Adipocyte (in vitro differentiated cells): ENCODE measurements around the gene NPHP3.

Source experiments
- DNase-seq: peaks from one replicate; pipeline ENCODE4 v3.0.0-alpha.2; 2015; ENCODE audit warnings: low read depth
- H3K27me3 ChIP-seq: replicated peaks from 2 replicates; pipeline ENCODE4 v1.7.0; 2013; ENCODE audit warnings: mild to moderate bottlenecking, low read length, moderate library complexity; ENCODE audit not compliant: control insufficient read depth, insufficient read depth
- H3K36me3 ChIP-seq: 2 replicates; pipeline ENCODE4 v1.7.0; 2013; ENCODE audit warnings: low read length, mild to moderate bottlenecking, moderate library complexity; ENCODE audit not compliant: control insufficient read depth, insufficient read depth, severe bottlenecking
- H3K4me1 ChIP-seq: 2 replicates; pipeline ENCODE4 v1.7.0; 2013; ENCODE audit warnings: mild to moderate bottlenecking, low read length, moderate library complexity; ENCODE audit not compliant: control insufficient read depth, insufficient read depth
- H3K4me3 ChIP-seq: 2 replicates; pipeline ENCODE4 v1.7.0; 2013; ENCODE audit warnings: mild to moderate bottlenecking, low read length, moderate library complexity
- H3K9ac ChIP-seq: 2 replicates; pipeline ENCODE4 v1.7.0; 2013; ENCODE audit warnings: mild to moderate bottlenecking, low read length, moderate library complexity
- H3K9me3 ChIP-seq: 2 replicates; pipeline ENCODE4 v1.7.0; 2013; ENCODE audit warnings: mild to moderate bottlenecking, low read length, moderate library complexity; ENCODE audit not compliant: control insufficient read depth

The NPHP3 gene

GRCh38 chr3:132690040-132690439 lies 32.2 kb downstream of the NPHP3 start:
- peaks cover 94% of the 10 kb centered on the region for H3K36me3 ChIP-seq

GRCh38 chr3:132682201-132682600 lies 40.0 kb downstream of the NPHP3 start:
- no peaks in the 10 kb centered on the region for H3K27me3 ChIP-seq
- DNase-seq: peak; percentile 50
- H3K36me3 ChIP-seq: peaks cover 78% of the 10 kb centered on the region
- no peak overlapping the region for H3K4me3 ChIP-seq
- peaks cover 6% of the 10 kb centered on the region for H3K4me1 ChIP-seq
- H3K9me3 ChIP-seq: no peaks in the 10 kb centered on the region
- no peak overlapping the region for H3K9ac ChIP-seq

More at GRCh38 chr3:132690040-132690439, 32.2 kb downstream of the NPHP3 start:
- no peak for DNase-seq
- H3K9me3 ChIP-seq: no peaks in the 10 kb centered on the region
- H3K4me1 ChIP-seq: no peaks in the 10 kb centered on the region
- no peak overlapping the region for H3K4me3 ChIP-seq
- no peak overlapping the region for H3K9ac ChIP-seq
- H3K27me3 ChIP-seq: no peaks in the 10 kb centered on the region

GRCh38 chr3:132681421-132681820 lies 40.8 kb downstream of the NPHP3 start:
- Histone ChIP-seq H3K4me3 (no peak overlapping the region), H3K9me3 (no peaks in the 10 kb centered on the region), H3K4me1 (peaks cover 6% of the 10 kb centered on the region), H3K27me3 (no peaks in the 10 kb centered on the region), H3K9ac (no peak overlapping the region), H3K36me3 (peaks cover 80% of the 10 kb centered on the region)
- DNase-seq: no peak

GRCh38 chr3:132679911-132680310 lies 42.3 kb downstream of the NPHP3 start:
- Histone ChIP-seq H3K27me3 (no peaks in the 10 kb centered on the region), H3K4me3 (no peak overlapping the region), H3K4me1 (peaks cover 6% of the 10 kb centered on the region), H3K9ac (no peak overlapping the region), H3K9me3 (no peaks in the 10 kb centered on the region), H3K36me3 (peaks cover 83% of the 10 kb centered on the region)
- DNase-seq: no peak

- Histone ChIP-seq H3K4me1 (peaks cover 6% of the 10 kb centered on the region), H3K27me3 (no peaks in the 10 kb centered on the region), H3K9me3 (no peaks in the 10 kb centered on the region), H3K9ac (no peak overlapping the region), H3K36me3 (peaks cover 91% of the 10 kb centered on the region), H3K4me3 (no peak overlapping the region)
- DNase-seq: no peak
Observed at GRCh38 chr3:132675408-132675807, 46.8 kb downstream of the NPHP3 start.

- Histone ChIP-seq H3K4me3 (no peak overlapping the region), H3K4me1 (peaks cover 7% of the 10 kb centered on the region), H3K27me3 (no peaks in the 10 kb centered on the region), H3K36me3 (peaks cover 68% of the 10 kb centered on the region), H3K9me3 (no peaks in the 10 kb centered on the region), H3K9ac (no peak overlapping the region)
- no peak for DNase-seq
Observed at GRCh38 chr3:132669256-132669777, 52.9 kb downstream of the NPHP3 start.

GRCh38 chr3:132665230-132665745 lies 56.9 kb downstream of the NPHP3 start:
- H3K27me3 ChIP-seq: no peaks in the 10 kb centered on the region
- no peaks in the 10 kb centered on the region for H3K9me3 ChIP-seq
- peaks cover 25% of the 10 kb centered on the region for H3K4me1 ChIP-seq
- no peak overlapping the region for H3K9ac ChIP-seq
- no peak overlapping the region for H3K4me3 ChIP-seq
- peaks cover 34% of the 10 kb centered on the region for H3K36me3 ChIP-seq
- no peak for DNase-seq

- Histone ChIP-seq H3K27me3 (no peaks in the 10 kb centered on the region), H3K4me1 (peaks cover 28% of the 10 kb centered on the region), H3K36me3 (peaks cover 19% of the 10 kb centered on the region), H3K4me3 (peak overlapping the region; percentile 91), H3K9ac (peak overlapping the region; percentile 91), H3K9me3 (no peaks in the 10 kb centered on the region)
- DNase-seq: no peak
Observed at GRCh38 chr3:132662212-132662611, 60.0 kb downstream of the NPHP3 start.

GRCh38 chr3:132661101-132661500 lies 61.1 kb downstream of the NPHP3 start:
- peak overlapping the region; percentile 91 for H3K9ac ChIP-seq
- peaks cover 34% of the 10 kb centered on the region for H3K4me1 ChIP-seq
- H3K27me3 ChIP-seq: no peaks in the 10 kb centered on the region
- H3K4me3 ChIP-seq: peak overlapping the region; percentile 91
- H3K36me3 ChIP-seq: peaks cover 10% of the 10 kb centered on the region
- H3K9me3 ChIP-seq: no peaks in the 10 kb centered on the region
- DNase-seq: peak; percentile 31

- H3K9ac ChIP-seq: peak overlapping the region; percentile 91
- peak overlapping the region; percentile 91 for H3K4me3 ChIP-seq
- H3K9me3 ChIP-seq: no peaks in the 10 kb centered on the region
- H3K36me3 ChIP-seq: peaks cover 7% of the 10 kb centered on the region
- DNase-seq: peak; percentile 61
- H3K4me1 ChIP-seq: peaks cover 35% of the 10 kb centered on the region
- H3K27me3 ChIP-seq: no peaks in the 10 kb centered on the region
Observed at GRCh38 chr3:132660811-132661070, 61.5 kb downstream of the NPHP3 start.

- peak; percentile 76 for DNase-seq
- Histone ChIP-seq H3K4me1 (peaks cover 35% of the 10 kb centered on the region), H3K9ac (peak within 1 kb of the TSS; percentile 91), H3K4me3 (peak within 1 kb of the TSS; percentile 91), H3K36me3 (peaks cover 6% of the 10 kb centered on the region), H3K9me3 (no peaks in the 10 kb centered on the region), H3K27me3 (no peaks in the 10 kb centered on the region)
Observed at GRCh38 chr3:132660052-132660810, 62.0 kb downstream of the NPHP3 start, which contains the start of gene UBA5. UBA5 (plus strand) TSS chr3:132660329; CDS start chr3:132660538, 209 bp downstream.
